GM18861 (cell line): Measurements from ENCODE around the gene FSIP1.

ENCODE experiments used
- ATAC-seq: cut with Tn5 transposase; IDR thresholded peaks from one replicate; pipeline ENCODE4 v1.9.1; 2021; ENCODE audit not compliant: unreplicated experiment

Gene FSIP1

GRCh38 chr15:39792844-39793335, 10.2 kb upstream of the FSIP1 start:
- ATAC-seq, result no peak

- ATAC-seq, result no peak
These were observed 9.6 kb upstream of the FSIP1 start for GRCh38 chr15:39792025-39792843.

GRCh38 chr15:39789736-39790135, 7.1 kb upstream of the FSIP1 start:
- no peak for ATAC-seq

GRCh38 chr15:39788800-39789565, 6.3 kb upstream of the FSIP1 start:
- no peak for ATAC-seq

- no peak for ATAC-seq
These were observed 5.5 kb upstream of the FSIP1 start for GRCh38 chr15:39788108-39788507.

- no peak for ATAC-seq
These were observed 4.8 kb upstream of the FSIP1 start for GRCh38 chr15:39787479-39787878.

GRCh38 chr15:39786447-39787056, 3.9 kb upstream of the FSIP1 start:
- ATAC-seq, result no peak

GRCh38 chr15:39785841-39786240, 3.2 kb upstream of the FSIP1 start:
- no peak for ATAC-seq

- ATAC-seq, result no peak
These were observed 2.5 kb upstream of the FSIP1 start for GRCh38 chr15:39785139-39785538.

GRCh38 chr15:39784638-39785037, 2.0 kb upstream of the FSIP1 start:
- no peak for ATAC-seq

- ATAC-seq, result no peak
These were observed 1.5 kb upstream of the FSIP1 start for GRCh38 chr15:39784125-39784524.

- no peak for ATAC-seq
These were observed 691 bp upstream of the FSIP1 start for GRCh38 chr15:39783244-39783820.

GRCh38 chr15:39781967-39782302, 706 bp downstream of the FSIP1 start:
- ATAC-seq, result no peak

GRCh38 chr15:39781147-39781966, 1.3 kb downstream of the FSIP1 start:
- no peak for ATAC-seq

- ATAC-seq, result no peak
These were observed 4.6 kb downstream of the FSIP1 start for GRCh38 chr15:39778021-39778420.

- ATAC-seq, result no peak
These were observed 5.1 kb downstream of the FSIP1 start for GRCh38 chr15:39777496-39777895.

GRCh38 chr15:39776068-39776467, 6.6 kb downstream of the FSIP1 start:
- no peak for ATAC-seq

GRCh38 chr15:39774688-39775267, 7.9 kb downstream of the FSIP1 start:
- ATAC-seq, result no peak

- no peak for ATAC-seq
These were observed 11.6 kb downstream of the FSIP1 start for GRCh38 chr15:39770748-39771689.
